ENCODE measurements around the gene IFNA6. TPM values are rescaled to one million over a fixed set of nuclear protein-coding genes. Genes with fewer than 3 reads are reported as not detected.

IFNA6 gene
- polyA plus RNA-seq, 3 donors: not detected

DNA sequence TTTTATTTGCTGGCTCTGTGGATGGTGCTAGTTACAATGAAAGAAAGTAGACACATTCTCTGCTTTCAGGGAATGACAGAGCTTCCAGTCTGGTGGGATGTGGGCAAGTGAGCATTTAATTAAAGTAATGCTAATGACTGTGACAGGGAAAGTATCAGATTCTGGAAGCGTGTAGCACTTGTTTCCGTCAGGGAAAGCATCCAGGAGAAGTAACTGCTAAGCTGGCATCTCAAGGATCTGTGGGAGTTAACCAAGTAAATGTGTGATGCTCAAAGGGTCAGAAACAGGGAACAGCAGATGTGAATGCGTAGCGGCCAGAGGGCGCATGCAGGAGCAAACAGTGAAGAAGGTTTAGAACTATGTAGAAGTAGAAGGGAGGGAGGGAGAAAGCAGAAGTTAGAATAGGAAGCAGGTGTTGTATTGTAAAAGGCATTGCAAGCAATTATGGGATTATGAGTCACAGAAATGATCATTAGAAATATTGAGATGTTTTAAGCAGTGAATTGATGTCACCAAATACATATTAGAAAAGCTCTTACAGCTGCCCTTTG lies 27.7 kb downstream of the IFNA6 start:
- Histone ChIP-seq H3K36me3 (replicated peaks in 1 of 2; ENCODE audit: control insufficient read depth in 1 of 2, insufficient read depth in 2 of 2, low read length in 2 of 2) (peaks cover 20 to 55% of the 10 kb centered on the region in 2 donors), H3K79me2 (ENCODE audit: insufficient read depth, low read length) (peaks cover 18% of the 10 kb centered on the region), H3K4me1 (ENCODE audit: control insufficient read depth in 1 of 2, insufficient read depth in 2 of 2, low read length in 2 of 2) (no peaks in the 10 kb centered on the region), H3K4me3 (replicated peaks in 1 of 3; ENCODE audit: low read depth in 2 of 3, low read length in 3 of 3) (no peak overlapping the region), H4K20me1 (ENCODE audit: insufficient read depth, low read length) (peaks cover 53% of the 10 kb centered on the region), H3K9ac (ENCODE audit: insufficient read depth, low read length, poor library complexity, severe bottlenecking) (no peak overlapping the region), H3K9me3 (replicated peaks in 1 of 2; ENCODE audit: control insufficient read depth in 1 of 2, insufficient read depth in 1 of 2, low read length in 2 of 2) (no peaks in the 10 kb centered on the region), H3K27me3 (ENCODE audit: control insufficient read depth in 2 of 2, insufficient read depth in 2 of 2, low read length in 2 of 2) (no peaks in the 10 kb centered on the region), H2AFZ (ENCODE audit: insufficient read depth, low read depth, low read length, poor library complexity, severe bottlenecking) (no peak overlapping the region), H3K27ac (ENCODE audit: low read depth in 1 of 2, low read length in 2 of 2) (no peak overlapping the region), H3K4me2 (replicated peaks; ENCODE audit: extremely low read depth, low read length, poor library complexity, severe bottlenecking) (no peak overlapping the region)
- intact Hi-C loops (cut with micrococcal nuclease): loop anchor here in 1 of 2 donors (10.0 kb wide), 3 partner anchors 68 to 132 kb away; no protein-coding TSS in a partner anchor
- no peak overlapping the region for H3K27ac Mint-ChIP-seq
- WGBS (ENCODE audit: insufficient coverage): 66% methylated on average over 5 of the region's 5 CpGs
- DNase-seq: no peak
- H3K4me1 Mint-ChIP-seq: peaks cover 28% of the 10 kb centered on the region
- TF ChIP-seq, protein P1, sequence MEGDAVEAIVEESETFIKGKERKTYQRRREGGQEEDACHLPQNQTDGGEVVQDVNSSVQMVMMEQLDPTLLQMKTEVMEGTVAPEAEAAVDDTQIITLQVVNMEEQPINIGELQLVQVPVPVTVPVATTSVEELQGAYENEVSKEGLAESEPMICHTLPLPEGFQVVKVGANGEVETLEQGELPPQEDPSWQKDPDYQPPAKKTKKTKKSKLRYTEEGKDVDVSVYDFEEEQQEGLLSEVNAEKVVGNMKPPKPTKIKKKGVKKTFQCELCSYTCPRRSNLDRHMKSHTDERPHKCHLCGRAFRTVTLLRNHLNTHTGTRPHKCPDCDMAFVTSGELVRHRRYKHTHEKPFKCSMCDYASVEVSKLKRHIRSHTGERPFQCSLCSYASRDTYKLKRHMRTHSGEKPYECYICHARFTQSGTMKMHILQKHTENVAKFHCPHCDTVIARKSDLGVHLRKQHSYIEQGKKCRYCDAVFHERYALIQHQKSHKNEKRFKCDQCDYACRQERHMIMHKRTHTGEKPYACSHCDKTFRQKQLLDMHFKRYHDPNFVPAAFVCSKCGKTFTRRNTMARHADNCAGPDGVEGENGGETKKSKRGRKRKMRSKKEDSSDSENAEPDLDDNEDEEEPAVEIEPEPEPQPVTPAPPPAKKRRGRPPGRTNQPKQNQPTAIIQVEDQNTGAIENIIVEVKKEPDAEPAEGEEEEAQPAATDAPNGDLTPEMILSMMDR (IDR thresholded peaks at IDR 0.05): no peak
- H3K4me3 Mint-ChIP-seq: no peak overlapping the region
- peaks cover 0 to 3% (median 0%) of the 10 kb centered on the region in 7 donors for H3K9me3 Mint-ChIP-seq
- no peaks in the 10 kb centered on the region for H3K27me3 Mint-ChIP-seq (ENCODE audit: low read depth in 3 of 3)
- H3K36me3 Mint-ChIP-seq: peaks cover 44 to 49% of the 10 kb centered on the region in 2 donors

GRCh38 chr9:21320465-21320864 lies 30.2 kb downstream of the IFNA6 start:
- intact Hi-C loops (cut with micrococcal nuclease): loop anchor here in 1 of 2 donors (10.0 kb wide), 3 partner anchors 66 to 134 kb away; no protein-coding TSS in a partner anchor
- Mint-ChIP-seq H3K27me3 (ENCODE audit: low read depth in 3 of 3) (peaks cover 2 to 6% (median 3%) of the 10 kb centered on the region in 3 donors), H3K4me3 (no peak overlapping the region)

More at GRCh38 chr9:21320465-21320864, 30.2 kb downstream of the IFNA6 start:
- Histone ChIP-seq H3K4me1 (ENCODE audit: control insufficient read depth in 1 of 2, insufficient read depth in 2 of 2, low read length in 2 of 2) (no peaks in the 10 kb centered on the region), H3K27ac (ENCODE audit: low read depth in 1 of 2, low read length in 2 of 2) (no peak overlapping the region), H3K79me2 (ENCODE audit: insufficient read depth, low read length) (peaks cover under 1% of the 10 kb centered on the region), H3K4me2 (replicated peaks; ENCODE audit: extremely low read depth, low read length, poor library complexity, severe bottlenecking) (no peak overlapping the region), H3K36me3 (replicated peaks in 1 of 2; ENCODE audit: control insufficient read depth in 1 of 2, insufficient read depth in 2 of 2, low read length in 2 of 2) (peaks cover 20 to 50% of the 10 kb centered on the region in 2 donors), H3K27me3 (ENCODE audit: control insufficient read depth in 2 of 2, insufficient read depth in 2 of 2, low read length in 2 of 2) (peaks cover 0 to 7% of the 10 kb centered on the region in 2 donors), H4K20me1 (ENCODE audit: insufficient read depth, low read length) (peaks cover 28% of the 10 kb centered on the region), H3K4me3 (replicated peaks in 1 of 3; ENCODE audit: low read depth in 2 of 3, low read length in 3 of 3) (no peak overlapping the region), H3K9ac (ENCODE audit: insufficient read depth, low read length, poor library complexity, severe bottlenecking) (no peak overlapping the region), H3K9me3 (replicated peaks in 1 of 2; ENCODE audit: control insufficient read depth in 1 of 2, insufficient read depth in 1 of 2, low read length in 2 of 2) (no peaks in the 10 kb centered on the region), H2AFZ (ENCODE audit: insufficient read depth, low read depth, low read length, poor library complexity, severe bottlenecking) (no peak overlapping the region)
- H3K27ac Mint-ChIP-seq: peak overlapping the region in 1 of 7 donors; percentile 55
- peaks cover 41% of the 10 kb centered on the region in 2 donors for H3K36me3 Mint-ChIP-seq
- TF ChIP-seq, protein P1 (IDR thresholded peaks at IDR 0.05): no peak
- H3K9me3 Mint-ChIP-seq: peaks cover 0 to 3% (median 0%) of the 10 kb centered on the region in 7 donors
- no peak for DNase-seq
- peaks cover 21% of the 10 kb centered on the region for H3K4me1 Mint-ChIP-seq
- WGBS (ENCODE audit: insufficient coverage): no CpG with 5 or more reads among the region's 2 CpGs
